ENCODE measurements around the gene RGS11. TPM values are rescaled to one million over a fixed set of nuclear protein-coding genes. Genes with fewer than 3 reads are reported as not detected.
A peak's percentile ranks its signal among the peaks of the same experiment; 100 is the strongest.

RGS11 gene
- total and polyA plus RNA-seq, 9 of the 15 experiments (the other 6 are each of a cell fraction or from before 2014, with no cell fraction given) = not detected

DNA sequence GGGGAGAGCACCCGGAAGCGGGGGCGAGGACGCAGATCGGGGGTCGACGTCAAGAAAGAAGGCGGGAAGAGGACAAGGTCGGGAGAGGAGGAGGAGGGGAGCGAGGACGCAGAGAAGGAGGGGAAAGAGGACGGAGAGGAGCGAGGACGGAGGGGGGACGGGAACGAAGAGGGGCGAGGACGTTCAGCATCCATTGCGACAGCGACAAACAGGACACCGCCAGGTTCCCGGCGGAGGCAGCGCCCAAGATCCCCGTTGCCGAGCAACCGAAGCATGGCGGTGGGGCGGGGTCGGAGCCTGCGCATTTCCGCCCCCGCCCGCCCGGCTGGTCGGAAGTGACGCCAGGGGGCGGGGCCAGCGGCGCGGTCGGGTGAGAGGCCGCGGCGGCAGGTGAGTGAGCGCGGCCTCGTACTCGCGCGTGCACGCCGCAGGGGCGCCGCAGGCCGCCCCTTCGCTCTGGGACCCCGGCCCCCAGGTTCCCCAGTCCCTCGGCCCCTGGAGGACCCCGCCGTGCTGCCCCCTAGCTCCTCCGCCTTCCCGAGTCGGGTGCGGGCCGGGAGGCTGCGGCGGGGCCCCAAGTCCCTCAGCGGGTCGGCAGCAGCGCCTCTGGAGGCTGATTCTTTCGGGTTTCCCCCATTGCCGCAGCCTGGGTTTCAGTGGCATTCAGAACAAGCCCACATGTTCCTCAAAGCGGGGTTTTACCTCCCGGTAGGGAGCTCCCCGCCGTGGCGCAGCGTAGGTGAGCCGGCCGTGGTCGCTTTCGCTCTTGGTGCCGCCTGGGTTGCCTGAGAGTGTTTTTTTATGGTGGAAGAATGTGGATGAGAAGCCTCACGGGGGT lies 41.1 kb downstream of the RGS11 start, which contains the start of gene FAM234A (continued):
- TF ChIP-seq, protein P1, sequence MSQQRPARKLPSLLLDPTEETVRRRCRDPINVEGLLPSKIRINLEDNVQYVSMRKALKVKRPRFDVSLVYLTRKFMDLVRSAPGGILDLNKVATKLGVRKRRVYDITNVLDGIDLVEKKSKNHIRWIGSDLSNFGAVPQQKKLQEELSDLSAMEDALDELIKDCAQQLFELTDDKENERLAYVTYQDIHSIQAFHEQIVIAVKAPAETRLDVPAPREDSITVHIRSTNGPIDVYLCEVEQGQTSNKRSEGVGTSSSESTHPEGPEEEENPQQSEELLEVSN (IDR thresholded peaks at IDR 0.05; ENCODE audit: borderline replicate concordance in 1 of 2, extremely low read depth in 1 of 2, insufficient read depth in 1 of 2, insufficient read length in 1 of 2, low read depth in 1 of 2, low read length in 1 of 2, poor library complexity in 1 of 2, severe bottlenecking in 1 of 2) = peak in 1 of 2 experiments; percentile 83
- TF ChIP-seq ZNF830 (CRISPR knock-in tag; IDR thresholded peaks at IDR 0.05) (no peak), CSDE1 (IDR thresholded peaks at IDR 0.05) (peak in 1 of 2 experiments; percentile 60; a peak in 1 of 4 replicates), NCOA4 (IDR thresholded peaks at IDR 0.05; ENCODE audit: partially characterized antibody) (no peak), STAT5A (IDR thresholded peaks at IDR 0.05; ENCODE audit: borderline replicate concordance, low read length) (no peak), RBFOX2 (IDR thresholded peaks at IDR 0.05; ENCODE audit: low read depth, low read length) (peak; percentile 90), BRCA1 (IDR thresholded peaks at IDR 0.05) (no peak), BRCA1 (CRISPR knock-in tag; IDR thresholded peaks at IDR 0.05) (0 out of 2 replicates have a peak, but pooled peaks have one; percentile 20), KDM4B (IDR thresholded peaks at IDR 0.05; ENCODE audit: borderline replicate concordance in 2 of 2, low read depth in 1 of 2) (0 out of 4 replicates have a peak, but pooled peaks of 1 of the 2 experiments have one; percentile 45), CTBP1 (IDR thresholded peaks at IDR 0.05; ENCODE audit: borderline replicate concordance) (peak; percentile 93), HOXB6 (CRISPR knock-in tag; IDR thresholded peaks at IDR 0.05; ENCODE audit: borderline replicate concordance) (no peak), HDAC2 (IDR thresholded peaks at IDR 0.05) (peak; percentile 91), RBM17 (IDR thresholded peaks at IDR 0.05; ENCODE audit: borderline replicate concordance, low read depth, low read length) (no peak), CBX1 (IDR thresholded peaks at IDR 0.05; ENCODE audit: low read depth) (peak; percentile 68; the same call in 1 of the 2 replicates), RBM39 (optimal IDR thresholded peaks at IDR 0.05; ENCODE audit: low read depth, low read length) (no peak), SMC3 (conservative IDR thresholded peaks at IDR 0.05; ENCODE audit: insufficient read depth, low read depth, low read length) (0 out of 2 replicates have a peak, but pooled peaks have one; percentile 18), ZKSCAN8 (CRISPR knock-in tag; IDR thresholded peaks at IDR 0.05) (no peak), CXXC5 (CRISPR knock-in tag; IDR thresholded peaks at IDR 0.05) (peak; percentile 87), C11orf30 (IDR thresholded peaks at IDR 0.05; ENCODE audit: low read depth) (peak; percentile 27; the same call in 1 of the 2 replicates), ZNF717 (CRISPR knock-in tag; IDR thresholded peaks at IDR 0.05) (no peak), ZNF324 (CRISPR knock-in tag; IDR thresholded peaks at IDR 0.05) (no peak), TARDBP (IDR thresholded peaks at IDR 0.05) (peak; percentile 77)
- TF ChIP-seq, protein P2, sequence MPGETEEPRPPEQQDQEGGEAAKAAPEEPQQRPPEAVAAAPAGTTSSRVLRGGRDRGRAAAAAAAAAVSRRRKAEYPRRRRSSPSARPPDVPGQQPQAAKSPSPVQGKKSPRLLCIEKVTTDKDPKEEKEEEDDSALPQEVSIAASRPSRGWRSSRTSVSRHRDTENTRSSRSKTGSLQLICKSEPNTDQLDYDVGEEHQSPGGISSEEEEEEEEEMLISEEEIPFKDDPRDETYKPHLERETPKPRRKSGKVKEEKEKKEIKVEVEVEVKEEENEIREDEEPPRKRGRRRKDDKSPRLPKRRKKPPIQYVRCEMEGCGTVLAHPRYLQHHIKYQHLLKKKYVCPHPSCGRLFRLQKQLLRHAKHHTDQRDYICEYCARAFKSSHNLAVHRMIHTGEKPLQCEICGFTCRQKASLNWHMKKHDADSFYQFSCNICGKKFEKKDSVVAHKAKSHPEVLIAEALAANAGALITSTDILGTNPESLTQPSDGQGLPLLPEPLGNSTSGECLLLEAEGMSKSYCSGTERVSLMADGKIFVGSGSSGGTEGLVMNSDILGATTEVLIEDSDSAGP (CRISPR knock-in tag; IDR thresholded peaks at IDR 0.05) = peak; percentile 14; the same call in 1 of the 2 replicates
- TF ChIP-seq, protein P3, sequence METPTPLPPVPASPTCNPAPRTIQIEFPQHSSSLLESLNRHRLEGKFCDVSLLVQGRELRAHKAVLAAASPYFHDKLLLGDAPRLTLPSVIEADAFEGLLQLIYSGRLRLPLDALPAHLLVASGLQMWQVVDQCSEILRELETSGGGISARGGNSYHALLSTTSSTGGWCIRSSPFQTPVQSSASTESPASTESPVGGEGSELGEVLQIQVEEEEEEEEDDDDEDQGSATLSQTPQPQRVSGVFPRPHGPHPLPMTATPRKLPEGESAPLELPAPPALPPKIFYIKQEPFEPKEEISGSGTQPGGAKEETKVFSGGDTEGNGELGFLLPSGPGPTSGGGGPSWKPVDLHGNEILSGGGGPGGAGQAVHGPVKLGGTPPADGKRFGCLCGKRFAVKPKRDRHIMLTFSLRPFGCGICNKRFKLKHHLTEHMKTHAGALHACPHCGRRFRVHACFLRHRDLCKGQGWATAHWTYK (CRISPR knock-in tag; IDR thresholded peaks at IDR 0.05) = peak; percentile 61; the same call in 1 of the 2 replicates
